ENCODE data around the gene GNG12. TPM values are rescaled to one million over a fixed set of nuclear protein-coding genes. Genes with fewer than 3 reads are reported as not detected.

GNG12 gene
- total and polyA plus RNA-seq, 9 of the 15 experiments (the other 6 are each of a cell fraction or from before 2014, with no cell fraction given), result 2.6 to 6.0 (median 4.1) TPM

- TF ChIP-seq, protein P1, sequence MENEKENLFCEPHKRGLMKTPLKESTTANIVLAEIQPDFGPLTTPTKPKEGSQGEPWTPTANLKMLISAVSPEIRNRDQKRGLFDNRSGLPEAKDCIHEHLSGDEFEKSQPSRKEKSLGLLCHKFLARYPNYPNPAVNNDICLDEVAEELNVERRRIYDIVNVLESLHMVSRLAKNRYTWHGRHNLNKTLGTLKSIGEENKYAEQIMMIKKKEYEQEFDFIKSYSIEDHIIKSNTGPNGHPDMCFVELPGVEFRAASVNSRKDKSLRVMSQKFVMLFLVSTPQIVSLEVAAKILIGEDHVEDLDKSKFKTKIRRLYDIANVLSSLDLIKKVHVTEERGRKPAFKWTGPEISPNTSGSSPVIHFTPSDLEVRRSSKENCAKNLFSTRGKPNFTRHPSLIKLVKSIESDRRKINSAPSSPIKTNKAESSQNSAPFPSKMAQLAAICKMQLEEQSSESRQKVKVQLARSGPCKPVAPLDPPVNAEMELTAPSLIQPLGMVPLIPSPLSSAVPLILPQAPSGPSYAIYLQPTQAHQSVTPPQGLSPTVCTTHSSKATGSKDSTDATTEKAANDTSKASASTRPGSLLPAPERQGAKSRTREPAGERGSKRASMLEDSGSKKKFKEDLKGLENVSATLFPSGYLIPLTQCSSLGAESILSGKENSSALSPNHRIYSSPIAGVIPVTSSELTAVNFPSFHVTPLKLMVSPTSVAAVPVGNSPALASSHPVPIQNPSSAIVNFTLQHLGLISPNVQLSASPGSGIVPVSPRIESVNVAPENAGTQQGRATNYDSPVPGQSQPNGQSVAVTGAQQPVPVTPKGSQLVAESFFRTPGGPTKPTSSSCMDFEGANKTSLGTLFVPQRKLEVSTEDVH (IDR thresholded peaks at IDR 0.05; ENCODE audit: low read depth, partially characterized antibody), result peak; percentile 46
- TF ChIP-seq FIP1L1 (IDR thresholded peaks at IDR 0.05; ENCODE audit: low read depth, low read length, poor library complexity, severe bottlenecking) (no peak), TARDBP (IDR thresholded peaks at IDR 0.05) (no peak), NR3C1 (CRISPR knock-in tag; IDR thresholded peaks at IDR 0.05) (no peak), NCOR1 (IDR thresholded peaks at IDR 0.05) (peak; percentile 50), NR2C2 (CRISPR knock-in tag; IDR thresholded peaks at IDR 0.05) (no peak), NR2C2 (tag; IDR thresholded peaks at IDR 0.05) (no peak), ZFPM2 (CRISPR knock-in tag; IDR thresholded peaks at IDR 0.05) (no peak)
Observed at GRCh38 chr1:67689267-67690017, 143.8 kb downstream of the GNG12 start (continued).

Measured in K562 (cell line).